HG02588 (cell line): ENCODE measurements around the gene TTLL7.
A peak's percentile ranks its signal among the peaks of the same experiment; 100 is the strongest.

ENCODE experiments used
- ATAC-seq: cut with Tn5 transposase; IDR thresholded peaks from one replicate; pipeline ENCODE4 v1.9.1; 2021; ENCODE audit warnings: mild to moderate bottlenecking, moderate library complexity; ENCODE audit not compliant: unreplicated experiment

Gene TTLL7

GRCh38 chr1:83998498-83999315 is at the start of gene TTLL7:
TSS of gene TTLL7 (minus strand) at chr1:83999132. CDS start at chr1:83952211, 46,921 bp downstream.
- peak; percentile 83 for ATAC-seq

- no peak for ATAC-seq
Observed at GRCh38 chr1:84042461-84042860, 43.5 kb upstream of the TTLL7 start.

- ATAC-seq, result no peak
Observed at GRCh38 chr1:84037758-84038611, 39.1 kb upstream of the TTLL7 start.

GRCh38 chr1:84031802-84032327 is 32.9 kb upstream of the TTLL7 start:
- ATAC-seq, result no peak

- ATAC-seq, result no peak
Observed at GRCh38 chr1:84027368-84027767, 28.4 kb upstream of the TTLL7 start.

- no peak for ATAC-seq
Observed at GRCh38 chr1:84025966-84026365, 27.0 kb upstream of the TTLL7 start.

- no peak for ATAC-seq
Observed at GRCh38 chr1:84021822-84022221, 22.9 kb upstream of the TTLL7 start.

- ATAC-seq, result no peak
Observed at GRCh38 chr1:84020151-84020550, 21.2 kb upstream of the TTLL7 start.

- no peak for ATAC-seq
Observed at GRCh38 chr1:84019217-84019616, 20.3 kb upstream of the TTLL7 start.

- ATAC-seq, result no peak
Observed at GRCh38 chr1:84013708-84014107, 14.8 kb upstream of the TTLL7 start.

GRCh38 chr1:84012018-84012417 is 13.1 kb upstream of the TTLL7 start:
- ATAC-seq, result no peak

GRCh38 chr1:84010136-84010535 is 11.2 kb upstream of the TTLL7 start:
- no peak for ATAC-seq

- no peak for ATAC-seq
Observed at GRCh38 chr1:84008631-84009030, 9.7 kb upstream of the TTLL7 start.

- no peak for ATAC-seq
Observed at GRCh38 chr1:84006591-84006990, 7.7 kb upstream of the TTLL7 start.

GRCh38 chr1:84001501-84001900 is 2.6 kb upstream of the TTLL7 start:
- no peak for ATAC-seq

- ATAC-seq, result no peak
Observed at GRCh38 chr1:84000954-84001495, 2.1 kb upstream of the TTLL7 start.

- ATAC-seq, result no peak
Observed at GRCh38 chr1:84000196-84000885, 1.4 kb upstream of the TTLL7 start.

- ATAC-seq, result peak; percentile 79
Observed at GRCh38 chr1:83999316-83999819, 436 bp upstream of the TTLL7 start.

- no peak for ATAC-seq
Observed at GRCh38 chr1:83998205-83998497, 781 bp downstream of the TTLL7 start.

GRCh38 chr1:83997631-83998030 is 1.3 kb downstream of the TTLL7 start:
- ATAC-seq, result no peak

GRCh38 chr1:83996621-83997020 is 2.3 kb downstream of the TTLL7 start:
- ATAC-seq, result no peak
